HEK293 (cell line): ENCODE data around the gene PIANP.

Source experiments
- CTCF ChIA-PET: fragments of 350-600 bp; formaldehyde crosslinking; extraction: SDS; loops from one replicate; lab custom pipeline; 2021; ENCODE audit warnings: antibody characterized with exemption; lab: Yijun Ruan, JAX
- POLR2A ChIA-PET: fragments of 300-600 bp; formaldehyde crosslinking; extraction: SDS; loops from one replicate; lab custom pipeline; 2020; ENCODE audit warnings: antibody characterized with exemption, inconsistent platforms; lab: Yijun Ruan, JAX
- H3K27ac ChIP-seq: fragments of 200-500 bp; sonication (Bioruptor generic); 2 replicates; pipeline ENCODE4 v1.5.1; 2014; ENCODE audit warnings: low read depth, low read length, control low read depth, inconsistent platforms; ENCODE audit errors: extremely low read depth
- H3K36me3 ChIP-seq, 2 experiments: fragments of 200-500 bp in 1 of 2; sonication (Bioruptor generic) in 1 of 2; 1 replicate in 1 of 2; 2 replicates in 1 of 2; pipeline ENCODE4 v1.5.1; 2014 to 2017; ENCODE audit warnings: inconsistent platforms in 2 of 2, low read length in 2 of 2; ENCODE audit not compliant: control insufficient read depth in 2 of 2, insufficient read depth in 1 of 2
- H3K4me1 ChIP-seq: fragments of 200-500 bp; sonication (Bioruptor generic); 2 replicates; pipeline ENCODE4 v1.5.1; 2014; ENCODE audit warnings: mild to moderate bottlenecking, low read length, inconsistent platforms; ENCODE audit not compliant: control insufficient read depth, insufficient read depth
- H3K4me3 ChIP-seq: 2 replicates; pipeline ENCODE4 v1.5.1; 2011; ENCODE audit warnings: low read depth, mild to moderate bottlenecking, control low read depth, low read length, moderate library complexity
- H3K9me3 ChIP-seq: fragments of 200-500 bp; sonication (Bioruptor generic); 2 replicates; pipeline ENCODE4 v1.5.1; 2014; ENCODE audit warnings: low read depth, low read length, inconsistent platforms; ENCODE audit not compliant: control insufficient read depth, insufficient read depth
- BCL11A ChIP-seq: fragments of 450-650 bp; formaldehyde crosslinking; IDR thresholded peaks from 2 replicates; pipeline ENCODE4 v1.5.1; 2016; ENCODE audit warnings: low read depth, missing biosample characterization, missing genetic modification characterization
- KLF1 ChIP-seq: fragments of 450-650 bp; formaldehyde crosslinking; IDR thresholded peaks from 2 replicates; pipeline ENCODE4 v1.5.1; 2016; ENCODE audit warnings: missing biosample characterization, missing genetic modification characterization
- PRDM1 ChIP-seq: fragments of 450-650 bp; formaldehyde crosslinking; IDR thresholded peaks from 2 replicates; pipeline ENCODE4; 2016; ENCODE audit warnings: missing biosample characterization, missing genetic modification characterization
- SCRT2 ChIP-seq: fragments of 450-650 bp; formaldehyde crosslinking; IDR thresholded peaks from 2 replicates; pipeline ENCODE4 v1.5.1; 2016; ENCODE audit warnings: missing biosample characterization, missing genetic modification characterization
- SETDB1 ChIP-seq: IDR thresholded peaks from one replicate; pipeline ENCODE4 v1.6.1; 2017; ENCODE audit warnings: mild to moderate bottlenecking, low read length, moderate library complexity, mixed read lengths; ENCODE audit not compliant: insufficient read length
- SP3 ChIP-seq: fragments of 450-650 bp; formaldehyde crosslinking; IDR thresholded peaks from 2 replicates; pipeline ENCODE4 v1.5.1; 2016; ENCODE audit warnings: missing biosample characterization, missing genetic modification characterization
- ZBTB48 ChIP-seq: fragments of 450-650 bp; formaldehyde crosslinking; IDR thresholded peaks from 2 replicates; pipeline ENCODE4 v1.5.1; 2016; ENCODE audit warnings: missing biosample characterization, missing genetic modification characterization
- ZNF266 ChIP-seq: fragments of 450-650 bp; formaldehyde crosslinking; IDR thresholded peaks from 2 replicates; pipeline ENCODE4 v1.5.1; 2016; ENCODE audit warnings: missing biosample characterization, missing genetic modification characterization, low read depth
- ZNF302 ChIP-seq: fragments of 450-650 bp; formaldehyde crosslinking; IDR thresholded peaks from 2 replicates; pipeline ENCODE4 v1.5.1; 2016; ENCODE audit warnings: missing biosample characterization, missing genetic modification characterization, low read depth
- ZNF341 ChIP-seq: fragments of 450-650 bp; formaldehyde crosslinking; IDR thresholded peaks from 2 replicates; pipeline ENCODE4; 2016; ENCODE audit warnings: low read depth, missing biosample characterization, missing genetic modification characterization
- ZNF37A ChIP-seq: fragments of 450-650 bp; IDR thresholded peaks from 2 replicates; pipeline ENCODE4 v1.5.1; 2018; ENCODE audit warnings: missing biosample characterization, missing genetic modification characterization
- ZNF423 ChIP-seq: fragments of 450-650 bp; formaldehyde crosslinking; IDR thresholded peaks from 2 replicates; pipeline ENCODE4 v1.5.1; 2016; ENCODE audit warnings: missing biosample characterization, missing genetic modification characterization
- ZNF426 ChIP-seq: fragments of 450-650 bp; formaldehyde crosslinking; IDR thresholded peaks from 2 replicates; pipeline ENCODE4 v1.5.1; 2017; ENCODE audit warnings: missing biosample characterization, missing genetic modification characterization, mild to moderate bottlenecking, inconsistent platforms, moderate library complexity
- ZNF510 ChIP-seq: fragments of 450-650 bp; formaldehyde crosslinking; IDR thresholded peaks from 2 replicates; pipeline ENCODE4 v1.5.1; 2018; ENCODE audit warnings: mild to moderate bottlenecking, missing genetic modification characterization, missing biosample characterization; ENCODE audit not compliant: insufficient replicate concordance
- ZNF548 ChIP-seq: fragments of 450-650 bp; formaldehyde crosslinking; IDR thresholded peaks from 2 replicates; pipeline ENCODE4 v1.5.1; 2016; ENCODE audit warnings: missing biosample characterization, missing genetic modification characterization
- ZNF571 ChIP-seq: fragments of 450-650 bp; formaldehyde crosslinking; IDR thresholded peaks from 2 replicates; pipeline ENCODE4 v1.5.0; 2017; ENCODE audit warnings: missing biosample characterization, missing genetic modification characterization
- ZNF600 ChIP-seq: fragments of 450-650 bp; formaldehyde crosslinking; IDR thresholded peaks from 2 replicates; pipeline ENCODE4 v1.5.1; 2016; ENCODE audit warnings: missing biosample characterization, missing genetic modification characterization
- TF ChIP-seq, protein P1 (sequence below): fragments of 450-650 bp; formaldehyde crosslinking; IDR thresholded peaks from 2 replicates; pipeline ENCODE4 v1.5.1; 2017; ENCODE audit warnings: missing biosample characterization, missing genetic modification characterization
- TF ChIP-seq, protein P2 (sequence below): fragments of 450-650 bp; formaldehyde crosslinking; IDR thresholded peaks from 2 replicates; pipeline ENCODE4 v1.5.1; 2016; ENCODE audit warnings: missing biosample characterization, missing genetic modification characterization
- TF ChIP-seq, protein P3 (sequence below): fragments of 450-650 bp; formaldehyde crosslinking; IDR thresholded peaks from 2 replicates; pipeline ENCODE4 v1.5.1; 2016; ENCODE audit warnings: missing biosample characterization, missing genetic modification characterization
- TF ChIP-seq, protein P4 (sequence below): fragments of 450-650 bp; formaldehyde crosslinking; IDR thresholded peaks from 2 replicates; pipeline ENCODE4 v1.5.1; 2016; ENCODE audit warnings: missing biosample characterization, missing genetic modification characterization
- TF ChIP-seq, protein P5 (sequence below): fragments of 450-650 bp; formaldehyde crosslinking; IDR thresholded peaks from 2 replicates; pipeline ENCODE4 v1.5.1; 2016; ENCODE audit warnings: missing biosample characterization, missing genetic modification characterization
- TF ChIP-seq, protein P6 (sequence below): fragments of 450-650 bp; formaldehyde crosslinking; optimal IDR thresholded peaks from 2 replicates; pipeline ENCODE3; 2016; ENCODE audit warnings: missing biosample characterization, mild to moderate bottlenecking, missing genetic modification characterization
- TF ChIP-seq, protein P7 (sequence below): fragments of 450-650 bp; formaldehyde crosslinking; IDR thresholded peaks from 2 replicates; pipeline ENCODE4 v1.5.1; 2017; ENCODE audit warnings: missing biosample characterization, missing genetic modification characterization
- TF ChIP-seq, protein P8 (sequence below): fragments of 450-650 bp; formaldehyde crosslinking; IDR thresholded peaks from 2 replicates; pipeline ENCODE4 v1.5.1; 2016; ENCODE audit warnings: missing biosample characterization, missing genetic modification characterization
- TF ChIP-seq, protein P9 (sequence below): fragments of 450-650 bp; formaldehyde crosslinking; IDR thresholded peaks from 2 replicates; pipeline ENCODE4 v1.5.1; 2016; ENCODE audit warnings: missing biosample characterization, missing genetic modification characterization

The PIANP gene

DNA sequence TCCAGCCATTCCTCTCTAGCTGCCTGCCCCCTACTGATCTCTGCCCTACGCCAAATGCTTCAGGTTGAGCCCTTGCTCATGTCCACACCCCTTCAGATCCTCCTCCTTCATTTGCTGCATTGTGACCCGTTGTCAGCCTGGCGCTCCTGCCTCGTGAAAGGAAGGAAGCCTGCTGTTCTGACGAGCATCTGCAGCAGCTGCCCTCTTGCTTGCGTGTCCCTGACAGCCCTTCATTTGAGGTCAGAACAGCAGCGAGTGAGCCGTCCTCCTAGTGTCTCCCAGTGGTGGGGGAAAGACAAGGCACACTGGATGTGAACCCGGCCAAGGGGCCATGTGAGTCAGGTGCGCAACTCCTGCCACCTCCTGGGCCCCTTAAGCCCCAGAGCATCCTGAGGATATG lies 3.0 kb upstream of the PIANP start:
- no peaks in the 10 kb centered on the region for H3K4me1 ChIP-seq
- H3K9me3 ChIP-seq, result no peaks in the 10 kb centered on the region
- ChIA-PET POLR2A (interaction anchor here (1.4 kb wide), 1 partner anchor 20 kb away, joined by 8 read pairs; no protein-coding TSS in a partner anchor), CTCF (no interaction called here)
- H3K27ac ChIP-seq, result no peak overlapping the region
- H3K36me3 ChIP-seq, result no peaks in the 10 kb centered on the region
- no peak overlapping the region for H3K4me3 ChIP-seq
- TF ChIP-seq SCRT2 (tag by site-specific recombination) (no peak), PRDM1 (tag by site-specific recombination) (no peak), ZNF426 (tag by site-specific recombination) (no peak), ZNF266 (tag by site-specific recombination) (no peak), ZNF302 (no peak), SP3 (tag by site-specific recombination) (no peak), ZBTB48 (tag by site-specific recombination) (no peak), ZNF600 (peak; percentile 46; the same call in 1 of the 2 replicates), ZNF423 (tag by site-specific recombination) (no peak), BCL11A (tag by site-specific recombination) (no peak), ZNF571 (tag by site-specific recombination) (no peak), ZNF510 (no peak), ZNF341 (tag by site-specific recombination) (peak; percentile 40; the same call in 1 of the 2 replicates), ZNF548 (tag by site-specific recombination) (no peak), ZNF37A (tag by site-specific recombination) (no peak), KLF1 (no peak), SETDB1 (no peak)
- TF ChIP-seq, protein P1, sequence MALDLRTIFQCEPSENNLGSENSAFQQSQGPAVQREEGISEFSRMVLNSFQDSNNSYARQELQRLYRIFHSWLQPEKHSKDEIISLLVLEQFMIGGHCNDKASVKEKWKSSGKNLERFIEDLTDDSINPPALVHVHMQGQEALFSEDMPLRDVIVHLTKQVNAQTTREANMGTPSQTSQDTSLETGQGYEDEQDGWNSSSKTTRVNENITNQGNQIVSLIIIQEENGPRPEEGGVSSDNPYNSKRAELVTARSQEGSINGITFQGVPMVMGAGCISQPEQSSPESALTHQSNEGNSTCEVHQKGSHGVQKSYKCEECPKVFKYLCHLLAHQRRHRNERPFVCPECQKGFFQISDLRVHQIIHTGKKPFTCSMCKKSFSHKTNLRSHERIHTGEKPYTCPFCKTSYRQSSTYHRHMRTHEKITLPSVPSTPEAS (tag by site-specific recombination), result no peak
- TF ChIP-seq, protein P2, sequence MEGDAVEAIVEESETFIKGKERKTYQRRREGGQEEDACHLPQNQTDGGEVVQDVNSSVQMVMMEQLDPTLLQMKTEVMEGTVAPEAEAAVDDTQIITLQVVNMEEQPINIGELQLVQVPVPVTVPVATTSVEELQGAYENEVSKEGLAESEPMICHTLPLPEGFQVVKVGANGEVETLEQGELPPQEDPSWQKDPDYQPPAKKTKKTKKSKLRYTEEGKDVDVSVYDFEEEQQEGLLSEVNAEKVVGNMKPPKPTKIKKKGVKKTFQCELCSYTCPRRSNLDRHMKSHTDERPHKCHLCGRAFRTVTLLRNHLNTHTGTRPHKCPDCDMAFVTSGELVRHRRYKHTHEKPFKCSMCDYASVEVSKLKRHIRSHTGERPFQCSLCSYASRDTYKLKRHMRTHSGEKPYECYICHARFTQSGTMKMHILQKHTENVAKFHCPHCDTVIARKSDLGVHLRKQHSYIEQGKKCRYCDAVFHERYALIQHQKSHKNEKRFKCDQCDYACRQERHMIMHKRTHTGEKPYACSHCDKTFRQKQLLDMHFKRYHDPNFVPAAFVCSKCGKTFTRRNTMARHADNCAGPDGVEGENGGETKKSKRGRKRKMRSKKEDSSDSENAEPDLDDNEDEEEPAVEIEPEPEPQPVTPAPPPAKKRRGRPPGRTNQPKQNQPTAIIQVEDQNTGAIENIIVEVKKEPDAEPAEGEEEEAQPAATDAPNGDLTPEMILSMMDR (tag by site-specific recombination), result peak; percentile 40; the same call in 1 of the 2 replicates
- TF ChIP-seq, protein P3, sequence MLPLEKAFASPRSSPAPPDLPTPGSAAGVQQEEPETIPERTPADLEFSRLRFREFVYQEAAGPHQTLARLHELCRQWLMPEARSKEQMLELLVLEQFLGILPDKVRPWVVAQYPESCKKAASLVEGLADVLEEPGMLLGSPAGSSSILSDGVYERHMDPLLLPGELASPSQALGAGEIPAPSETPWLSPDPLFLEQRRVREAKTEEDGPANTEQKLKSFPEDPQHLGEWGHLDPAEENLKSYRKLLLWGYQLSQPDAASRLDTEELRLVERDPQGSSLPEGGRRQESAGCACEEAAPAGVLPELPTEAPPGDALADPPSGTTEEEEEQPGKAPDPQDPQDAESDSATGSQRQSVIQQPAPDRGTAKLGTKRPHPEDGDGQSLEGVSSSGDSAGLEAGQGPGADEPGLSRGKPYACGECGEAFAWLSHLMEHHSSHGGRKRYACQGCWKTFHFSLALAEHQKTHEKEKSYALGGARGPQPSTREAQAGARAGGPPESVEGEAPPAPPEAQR (tag by site-specific recombination), result no peak
- TF ChIP-seq, protein P4, sequence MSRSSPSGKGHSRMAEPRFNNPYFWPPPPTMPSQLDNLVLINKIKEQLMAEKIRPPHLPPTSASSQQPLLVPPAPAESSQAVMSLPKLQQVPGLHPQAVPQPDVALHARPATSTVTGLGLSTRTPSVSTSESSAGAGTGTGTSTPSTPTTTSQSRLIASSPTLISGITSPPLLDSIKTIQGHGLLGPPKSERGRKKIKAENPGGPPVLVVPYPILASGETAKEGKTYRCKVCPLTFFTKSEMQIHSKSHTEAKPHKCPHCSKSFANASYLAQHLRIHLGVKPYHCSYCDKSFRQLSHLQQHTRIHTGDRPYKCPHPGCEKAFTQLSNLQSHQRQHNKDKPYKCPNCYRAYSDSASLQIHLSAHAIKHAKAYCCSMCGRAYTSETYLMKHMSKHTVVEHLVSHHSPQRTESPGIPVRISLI (tag by site-specific recombination), result no peak
- TF ChIP-seq, protein P5, sequence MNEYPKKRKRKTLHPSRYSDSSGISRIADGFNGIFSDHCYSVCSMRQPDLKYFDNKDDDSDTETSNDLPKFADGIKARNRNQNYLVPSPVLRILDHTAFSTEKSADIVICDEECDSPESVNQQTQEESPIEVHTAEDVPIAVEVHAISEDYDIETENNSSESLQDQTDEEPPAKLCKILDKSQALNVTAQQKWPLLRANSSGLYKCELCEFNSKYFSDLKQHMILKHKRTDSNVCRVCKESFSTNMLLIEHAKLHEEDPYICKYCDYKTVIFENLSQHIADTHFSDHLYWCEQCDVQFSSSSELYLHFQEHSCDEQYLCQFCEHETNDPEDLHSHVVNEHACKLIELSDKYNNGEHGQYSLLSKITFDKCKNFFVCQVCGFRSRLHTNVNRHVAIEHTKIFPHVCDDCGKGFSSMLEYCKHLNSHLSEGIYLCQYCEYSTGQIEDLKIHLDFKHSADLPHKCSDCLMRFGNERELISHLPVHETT (tag by site-specific recombination), result no peak
- TF ChIP-seq, protein P6, sequence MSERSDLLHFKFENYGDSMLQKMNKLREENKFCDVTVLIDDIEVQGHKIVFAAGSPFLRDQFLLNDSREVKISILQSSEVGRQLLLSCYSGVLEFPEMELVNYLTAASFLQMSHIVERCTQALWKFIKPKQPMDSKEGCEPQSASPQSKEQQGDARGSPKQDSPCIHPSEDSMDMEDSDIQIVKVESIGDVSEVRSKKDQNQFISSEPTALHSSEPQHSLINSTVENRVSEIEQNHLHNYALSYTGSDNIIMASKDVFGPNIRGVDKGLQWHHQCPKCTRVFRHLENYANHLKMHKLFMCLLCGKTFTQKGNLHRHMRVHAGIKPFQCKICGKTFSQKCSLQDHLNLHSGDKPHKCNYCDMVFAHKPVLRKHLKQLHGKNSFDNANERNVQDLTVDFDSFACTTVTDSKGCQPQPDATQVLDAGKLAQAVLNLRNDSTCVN (tag by site-specific recombination), result peak; percentile 10
- TF ChIP-seq, protein P7, sequence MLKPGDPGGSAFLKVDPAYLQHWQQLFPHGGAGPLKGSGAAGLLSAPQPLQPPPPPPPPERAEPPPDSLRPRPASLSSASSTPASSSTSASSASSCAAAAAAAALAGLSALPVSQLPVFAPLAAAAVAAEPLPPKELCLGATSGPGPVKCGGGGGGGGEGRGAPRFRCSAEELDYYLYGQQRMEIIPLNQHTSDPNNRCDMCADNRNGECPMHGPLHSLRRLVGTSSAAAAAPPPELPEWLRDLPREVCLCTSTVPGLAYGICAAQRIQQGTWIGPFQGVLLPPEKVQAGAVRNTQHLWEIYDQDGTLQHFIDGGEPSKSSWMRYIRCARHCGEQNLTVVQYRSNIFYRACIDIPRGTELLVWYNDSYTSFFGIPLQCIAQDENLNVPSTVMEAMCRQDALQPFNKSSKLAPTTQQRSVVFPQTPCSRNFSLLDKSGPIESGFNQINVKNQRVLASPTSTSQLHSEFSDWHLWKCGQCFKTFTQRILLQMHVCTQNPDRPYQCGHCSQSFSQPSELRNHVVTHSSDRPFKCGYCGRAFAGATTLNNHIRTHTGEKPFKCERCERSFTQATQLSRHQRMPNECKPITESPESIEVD (tag by site-specific recombination), result no peak
- TF ChIP-seq, protein P8, sequence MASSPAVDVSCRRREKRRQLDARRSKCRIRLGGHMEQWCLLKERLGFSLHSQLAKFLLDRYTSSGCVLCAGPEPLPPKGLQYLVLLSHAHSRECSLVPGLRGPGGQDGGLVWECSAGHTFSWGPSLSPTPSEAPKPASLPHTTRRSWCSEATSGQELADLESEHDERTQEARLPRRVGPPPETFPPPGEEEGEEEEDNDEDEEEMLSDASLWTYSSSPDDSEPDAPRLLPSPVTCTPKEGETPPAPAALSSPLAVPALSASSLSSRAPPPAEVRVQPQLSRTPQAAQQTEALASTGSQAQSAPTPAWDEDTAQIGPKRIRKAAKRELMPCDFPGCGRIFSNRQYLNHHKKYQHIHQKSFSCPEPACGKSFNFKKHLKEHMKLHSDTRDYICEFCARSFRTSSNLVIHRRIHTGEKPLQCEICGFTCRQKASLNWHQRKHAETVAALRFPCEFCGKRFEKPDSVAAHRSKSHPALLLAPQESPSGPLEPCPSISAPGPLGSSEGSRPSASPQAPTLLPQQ (tag by site-specific recombination), result no peak
- TF ChIP-seq, protein P9, sequence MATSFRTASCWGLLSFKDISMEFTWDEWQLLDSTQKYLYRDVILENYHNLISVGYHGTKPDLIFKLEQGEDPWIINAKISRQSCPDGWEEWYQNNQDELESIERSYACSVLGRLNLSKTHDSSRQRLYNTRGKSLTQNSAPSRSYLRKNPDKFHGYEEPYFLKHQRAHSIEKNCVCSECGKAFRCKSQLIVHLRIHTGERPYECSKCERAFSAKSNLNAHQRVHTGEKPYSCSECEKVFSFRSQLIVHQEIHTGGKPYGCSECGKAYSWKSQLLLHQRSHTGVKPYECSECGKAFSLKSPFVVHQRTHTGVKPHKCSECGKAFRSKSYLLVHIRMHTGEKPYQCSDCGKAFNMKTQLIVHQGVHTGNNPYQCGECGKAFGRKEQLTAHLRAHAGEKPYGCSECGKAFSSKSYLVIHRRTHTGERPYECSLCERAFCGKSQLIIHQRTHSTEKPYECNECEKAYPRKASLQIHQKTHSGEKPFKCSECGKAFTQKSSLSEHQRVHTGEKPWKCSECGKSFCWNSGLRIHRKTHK, result no peak
